ENCODE results near the gene VAC14.

VAC14 gene

GRCh38 chr16:70706948-70707465, 94.0 kb downstream of the VAC14 start:
- TF ChIP-seq TCF12 (IDR thresholded peaks at IDR 0.05; ENCODE audit: low read depth) (no peak), EP300 (IDR thresholded peaks at IDR 0.05; ENCODE audit: borderline replicate concordance) (no peak), ZBTB7A (IDR thresholded peaks at IDR 0.05; ENCODE audit: low read depth) (no peak), TAF1 (IDR thresholded peaks at IDR 0.05; ENCODE audit: low read depth) (no peak), CEBPB (IDR thresholded peaks at IDR 0.05) (no peak), REST (IDR thresholded peaks at IDR 0.05; ENCODE audit: low read depth) (no peak), RAD21 (IDR thresholded peaks at IDR 0.05; ENCODE audit: low read depth) (no peak), MAX (IDR thresholded peaks at IDR 0.05) (no peak), EGR1 (IDR thresholded peaks at IDR 0.05) (no peak)

DNA sequence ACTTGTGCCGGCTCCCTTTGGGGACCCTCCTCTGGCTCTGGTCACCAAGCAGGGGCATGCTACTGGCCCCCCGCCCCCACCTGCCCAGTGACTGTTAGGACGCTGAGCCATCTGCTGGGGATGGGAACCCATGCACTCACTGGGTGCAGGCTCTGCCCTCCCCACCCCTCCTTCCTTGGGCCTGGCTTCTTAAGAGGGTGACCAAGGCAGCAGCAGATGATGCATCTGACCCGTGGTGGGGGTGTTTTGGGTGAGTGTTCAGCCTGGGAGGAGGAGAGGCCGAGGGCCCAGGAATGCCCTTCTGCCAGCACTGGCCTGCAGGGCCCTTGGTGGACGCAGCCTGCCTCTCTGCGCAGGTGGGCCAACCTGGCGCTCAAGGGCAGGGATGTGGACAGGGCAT, 95.9 kb downstream of the VAC14 start:
- no peak for TF ChIP-seq EGR1 (IDR thresholded peaks at IDR 0.05)
- TF ChIP-seq CREB1 (IDR thresholded peaks at IDR 0.05; ENCODE audit: low read depth), result no peak
- TF ChIP-seq FOXM1 (IDR thresholded peaks at IDR 0.05; ENCODE audit: borderline replicate concordance, low read depth), result no peak
- TF ChIP-seq, protein P1, sequence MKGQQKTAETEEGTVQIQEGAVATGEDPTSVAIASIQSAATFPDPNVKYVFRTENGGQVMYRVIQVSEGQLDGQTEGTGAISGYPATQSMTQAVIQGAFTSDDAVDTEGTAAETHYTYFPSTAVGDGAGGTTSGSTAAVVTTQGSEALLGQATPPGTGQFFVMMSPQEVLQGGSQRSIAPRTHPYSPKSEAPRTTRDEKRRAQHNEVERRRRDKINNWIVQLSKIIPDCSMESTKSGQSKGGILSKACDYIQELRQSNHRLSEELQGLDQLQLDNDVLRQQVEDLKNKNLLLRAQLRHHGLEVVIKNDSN (IDR thresholded peaks at IDR 0.05), result no peak
- TF ChIP-seq REST (IDR thresholded peaks at IDR 0.05; ENCODE audit: low read depth), result no peak
- TF ChIP-seq EP300 (IDR thresholded peaks at IDR 0.05; ENCODE audit: borderline replicate concordance), result no peak
- no peak for TF ChIP-seq NFIC (IDR thresholded peaks at IDR 0.05)
- no peak for TF ChIP-seq TCF12 (IDR thresholded peaks at IDR 0.05; ENCODE audit: low read depth)
- no peak for TF ChIP-seq MAX (IDR thresholded peaks at IDR 0.05)
- TF ChIP-seq YY1 (IDR thresholded peaks at IDR 0.05; ENCODE audit: low read depth), result no peak
- TF ChIP-seq TEAD4 (IDR thresholded peaks at IDR 0.05), result no peak
- no peak for TF ChIP-seq CEBPB (IDR thresholded peaks at IDR 0.05)
- no peak for TF ChIP-seq RAD21 (IDR thresholded peaks at IDR 0.05; ENCODE audit: low read depth)
- no peak for TF ChIP-seq ZBTB7A (IDR thresholded peaks at IDR 0.05; ENCODE audit: low read depth)
- no peak for TF ChIP-seq TAF1 (IDR thresholded peaks at IDR 0.05; ENCODE audit: low read depth)

- TF ChIP-seq EP300 (IDR thresholded peaks at IDR 0.05; ENCODE audit: borderline replicate concordance) (no peak), CREB1 (IDR thresholded peaks at IDR 0.05; ENCODE audit: low read depth) (no peak), CEBPB (IDR thresholded peaks at IDR 0.05) (no peak), FOXM1 (IDR thresholded peaks at IDR 0.05; ENCODE audit: borderline replicate concordance, low read depth) (no peak), REST (IDR thresholded peaks at IDR 0.05; ENCODE audit: low read depth) (no peak), ZBTB7A (IDR thresholded peaks at IDR 0.05; ENCODE audit: low read depth) (no peak), YY1 (IDR thresholded peaks at IDR 0.05; ENCODE audit: low read depth) (no peak), TEAD4 (IDR thresholded peaks at IDR 0.05) (no peak), RAD21 (IDR thresholded peaks at IDR 0.05; ENCODE audit: low read depth) (no peak), MAX (IDR thresholded peaks at IDR 0.05) (no peak), NFIC (IDR thresholded peaks at IDR 0.05) (no peak)
- TF ChIP-seq, protein P1 (IDR thresholded peaks at IDR 0.05), result no peak
These were observed 96.4 kb downstream of the VAC14 start for GRCh38 chr16:70704586-70704985.

DNA sequence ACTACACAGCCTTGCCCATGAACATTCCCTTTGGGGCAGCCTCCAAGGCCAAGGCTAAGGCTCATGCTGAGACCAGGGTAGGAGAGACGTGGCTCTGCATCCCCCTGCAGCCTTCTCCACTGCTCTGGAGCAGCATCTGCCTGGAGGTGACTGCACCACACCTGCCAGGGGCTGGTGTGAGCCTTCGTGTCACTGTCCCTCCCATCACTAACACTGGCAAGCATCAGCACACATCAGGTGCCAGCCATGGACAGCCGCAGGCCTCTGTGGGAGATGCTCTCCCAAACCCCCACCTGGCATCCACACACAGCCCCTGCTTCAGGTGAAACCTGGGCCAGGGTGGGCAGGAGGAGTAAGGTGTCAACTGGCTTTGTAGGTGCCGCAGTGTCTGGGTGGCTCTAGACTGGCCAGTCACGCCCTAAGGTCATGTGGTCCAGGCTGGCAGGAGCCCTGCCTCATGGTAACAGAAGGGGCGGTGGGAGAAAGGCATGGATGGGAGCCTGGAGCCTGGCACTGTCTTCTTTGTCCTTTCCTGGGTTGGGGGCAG, 97.0 kb downstream of the VAC14 start:
- TF ChIP-seq ZBTB7A (IDR thresholded peaks at IDR 0.05; ENCODE audit: low read depth) (no peak), TCF12 (IDR thresholded peaks at IDR 0.05; ENCODE audit: low read depth) (no peak), NFIC (IDR thresholded peaks at IDR 0.05) (no peak), CEBPB (IDR thresholded peaks at IDR 0.05) (no peak), TAF1 (IDR thresholded peaks at IDR 0.05; ENCODE audit: low read depth) (no peak), CREB1 (IDR thresholded peaks at IDR 0.05; ENCODE audit: low read depth) (no peak), YY1 (IDR thresholded peaks at IDR 0.05; ENCODE audit: low read depth) (no peak)
- TF ChIP-seq, protein P1 (IDR thresholded peaks at IDR 0.05), result no peak
